OCI-LY1 (cell line): ENCODE results near the gene COPS2.
A peak's percentile ranks its signal among the peaks of the same experiment; 100 is the strongest.

ENCODE experiments used
- H2AFZ ChIP-seq: fragments of 200-600 bp; sonication (generic), shearing (Covaris generic); 2 replicates; pipeline ENCODE4 v1.6.0; 2014; ENCODE audit warnings: antibody characterized with exemption, mild to moderate bottlenecking, low read length
- H3F3A ChIP-seq: fragments of 200-600 bp; sonication (generic), shearing (Covaris generic); 2 replicates; pipeline ENCODE4 v1.6.0; 2014; ENCODE audit warnings: mild to moderate bottlenecking, antibody characterized with exemption, low read length, moderate library complexity; ENCODE audit not compliant: insufficient read depth
- H3K27ac ChIP-seq: fragments of 200-600 bp; sonication (generic); 2 replicates; pipeline ENCODE4 v1.5.1; 2014; ENCODE audit warnings: low read length, mixed run types, mild to moderate bottlenecking, low read depth; ENCODE audit not compliant: poor library complexity, severe bottlenecking
- H3K27me3 ChIP-seq: fragments of 200-600 bp; sonication (generic); 2 replicates; pipeline ENCODE4 v1.6.0; 2014; ENCODE audit warnings: antibody characterized with exemption, mild to moderate bottlenecking, low read length, moderate library complexity; ENCODE audit not compliant: insufficient read depth
- H3K36me3 ChIP-seq: fragments of 200-600 bp; sonication (generic); 2 replicates; pipeline ENCODE4 v1.6.1; 2014; ENCODE audit warnings: mild to moderate bottlenecking, antibody characterized with exemption, low read length, moderate library complexity, mixed read lengths; ENCODE audit not compliant: insufficient read depth
- H3K4me1 ChIP-seq: fragments of 200-600 bp; sonication (generic); 2 replicates; pipeline ENCODE4 v1.5.1; 2014; ENCODE audit warnings: mild to moderate bottlenecking, low read length, moderate library complexity; ENCODE audit not compliant: insufficient read depth, severe bottlenecking
- H3K4me2 ChIP-seq: fragments of 200-600 bp; sonication (generic), shearing (Covaris generic); 2 replicates; pipeline ENCODE4 v1.6.1; 2014; ENCODE audit warnings: low read length
- H3K4me3 ChIP-seq: fragments of 200-600 bp; sonication (generic); 2 replicates; pipeline ENCODE4 v1.5.1; 2014; ENCODE audit warnings: low read length, low read depth, mild to moderate bottlenecking, mixed read lengths; ENCODE audit not compliant: poor library complexity, severe bottlenecking
- H3K79me2 ChIP-seq: fragments of 200-600 bp; shearing (Covaris generic); 2 replicates; pipeline ENCODE4 v1.6.1; 2016; ENCODE audit warnings: mixed run types, low read length, mixed read lengths; ENCODE audit not compliant: insufficient read depth
- H3K9ac ChIP-seq: fragments of 200-600 bp; sonication (generic), shearing (Covaris generic); 2 replicates; pipeline ENCODE4 v1.6.1; 2014; ENCODE audit warnings: mild to moderate bottlenecking, low read length, mixed read lengths
- H3K9me2 ChIP-seq: fragments of 200-600 bp; sonication (generic), shearing (Covaris generic); 2 replicates; pipeline ENCODE4 v1.6.1; 2014; ENCODE audit warnings: low read depth, mild to moderate bottlenecking, low read length, mixed read lengths
- H3K9me3 ChIP-seq: fragments of 200-600 bp; shearing (Covaris generic); 2 replicates; pipeline ENCODE4 v1.6.1; 2014; ENCODE audit warnings: low read length, mixed read lengths
- H4K20me1 ChIP-seq: fragments of 200-600 bp; sonication (generic), shearing (Covaris generic); 2 replicates; pipeline ENCODE4 v1.6.0; 2016; ENCODE audit warnings: mild to moderate bottlenecking, low read length; ENCODE audit not compliant: insufficient read depth
- EZH2 ChIP-seq: fragments of 200-600 bp; sonication (generic), shearing (Covaris generic); IDR thresholded peaks from 2 replicates; pipeline ENCODE4 v1.8.0; 2017; ENCODE audit warnings: borderline replicate concordance, mixed run types, mild to moderate bottlenecking, antibody characterized with exemption, low read length, moderate library complexity, mixed read lengths
- TF ChIP-seq, protein P1 (sequence below): fragments of 200-600 bp; sonication (generic), shearing (Covaris generic); IDR thresholded peaks from 2 replicates; pipeline ENCODE4 v1.5.1; 2017; ENCODE audit warnings: mild to moderate bottlenecking, antibody characterized with exemption, low read length, moderate library complexity, mixed read lengths

The COPS2 gene

DNA sequence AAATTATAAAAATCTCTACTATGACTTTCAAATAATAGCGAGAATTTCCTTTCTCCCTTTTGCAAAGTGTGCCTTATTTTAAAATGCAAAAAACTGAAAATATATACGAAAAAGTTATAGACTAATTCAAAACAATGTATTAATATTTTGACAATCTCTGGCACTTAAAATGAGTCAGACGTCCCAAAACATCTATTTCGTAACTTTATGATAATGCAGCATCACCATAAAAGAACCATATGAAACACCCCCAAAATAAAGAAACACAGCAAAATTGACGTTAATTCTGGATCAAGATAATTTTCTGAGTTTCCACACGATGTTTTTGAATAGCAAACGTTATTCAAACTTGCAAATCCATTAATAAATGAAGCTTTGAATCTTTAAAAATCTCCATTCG lies 1.0 kb downstream of the COPS2 start:
- peaks cover 33% of the 10 kb centered on the region for H3K4me1 ChIP-seq

GRCh38 chr15:49152552-49153312 lies 2.7 kb downstream of the COPS2 start:
- no peaks in the 10 kb centered on the region for H3K9me3 ChIP-seq
- TF ChIP-seq, protein P1, sequence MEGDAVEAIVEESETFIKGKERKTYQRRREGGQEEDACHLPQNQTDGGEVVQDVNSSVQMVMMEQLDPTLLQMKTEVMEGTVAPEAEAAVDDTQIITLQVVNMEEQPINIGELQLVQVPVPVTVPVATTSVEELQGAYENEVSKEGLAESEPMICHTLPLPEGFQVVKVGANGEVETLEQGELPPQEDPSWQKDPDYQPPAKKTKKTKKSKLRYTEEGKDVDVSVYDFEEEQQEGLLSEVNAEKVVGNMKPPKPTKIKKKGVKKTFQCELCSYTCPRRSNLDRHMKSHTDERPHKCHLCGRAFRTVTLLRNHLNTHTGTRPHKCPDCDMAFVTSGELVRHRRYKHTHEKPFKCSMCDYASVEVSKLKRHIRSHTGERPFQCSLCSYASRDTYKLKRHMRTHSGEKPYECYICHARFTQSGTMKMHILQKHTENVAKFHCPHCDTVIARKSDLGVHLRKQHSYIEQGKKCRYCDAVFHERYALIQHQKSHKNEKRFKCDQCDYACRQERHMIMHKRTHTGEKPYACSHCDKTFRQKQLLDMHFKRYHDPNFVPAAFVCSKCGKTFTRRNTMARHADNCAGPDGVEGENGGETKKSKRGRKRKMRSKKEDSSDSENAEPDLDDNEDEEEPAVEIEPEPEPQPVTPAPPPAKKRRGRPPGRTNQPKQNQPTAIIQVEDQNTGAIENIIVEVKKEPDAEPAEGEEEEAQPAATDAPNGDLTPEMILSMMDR, result no peak
- TF ChIP-seq EZH2, result no peak
- no peaks in the 10 kb centered on the region for H3K9me2 ChIP-seq
- H2AFZ ChIP-seq, result no peak overlapping the region
- no peak overlapping the region for H3K27ac ChIP-seq
- 0 out of 2 replicates have a peak overlapping the region, but pooled peaks have one; percentile 98 for H3K4me2 ChIP-seq
- H3K27me3 ChIP-seq, result no peaks in the 10 kb centered on the region
- H4K20me1 ChIP-seq, result peaks cover 2% of the 10 kb centered on the region; the same call in 1 of the 2 replicates
- no peak overlapping the region for H3K9ac ChIP-seq
- no peak overlapping the region for H3K4me3 ChIP-seq
- 0 out of 2 replicates have a peak, but pooled peaks cover 5% of the 10 kb centered on the region for H3F3A ChIP-seq
- H3K79me2 ChIP-seq, result peaks cover 82% of the 10 kb centered on the region
- peaks cover 22% of the 10 kb centered on the region for H3K36me3 ChIP-seq
- peaks cover 41% of the 10 kb centered on the region for H3K4me1 ChIP-seq

More for the DNA sequence above, 1.0 kb downstream of the COPS2 start:
- Histone ChIP-seq H4K20me1 (peaks cover 2% of the 10 kb centered on the region; the same call in 1 of the 2 replicates), H3K9me3 (no peaks in the 10 kb centered on the region), H2AFZ (no peak overlapping the region), H3K36me3 (peaks cover 15% of the 10 kb centered on the region), H3K9ac (peak overlapping the region; percentile 96), H3K9me2 (no peaks in the 10 kb centered on the region), H3K27ac (no peak overlapping the region), H3K4me2 (peak overlapping the region; percentile 98), H3K79me2 (peaks cover 66% of the 10 kb centered on the region), H3K4me3 (peak overlapping the region; percentile 94), H3K27me3 (no peaks in the 10 kb centered on the region), H3F3A (0 out of 2 replicates have a peak, but pooled peaks cover 5% of the 10 kb centered on the region)
- TF ChIP-seq, protein P1, result no peak
- no peak for TF ChIP-seq EZH2

- peaks cover 4% of the 10 kb centered on the region; the same call in 1 of the 2 replicates for H4K20me1 ChIP-seq
These were observed 3.6 kb downstream of the COPS2 start for GRCh38 chr15:49151831-49152230.

More at GRCh38 chr15:49151831-49152230, 3.6 kb downstream of the COPS2 start:
- Histone ChIP-seq H3K9me2 (no peaks in the 10 kb centered on the region), H3K27me3 (no peaks in the 10 kb centered on the region), H3K36me3 (peaks cover 22% of the 10 kb centered on the region), H3K9ac (no peak overlapping the region), H3K9me3 (no peaks in the 10 kb centered on the region), H3K79me2 (peaks cover 91% of the 10 kb centered on the region), H3K4me1 (peaks cover 44% of the 10 kb centered on the region), H2AFZ (no peak overlapping the region), H3F3A (0 out of 2 replicates have a peak, but pooled peaks cover 5% of the 10 kb centered on the region), H3K4me2 (no peak overlapping the region), H3K4me3 (no peak overlapping the region), H3K27ac (no peak overlapping the region)
- no peak for TF ChIP-seq EZH2
- TF ChIP-seq, protein P1, result no peak
